ENCODE results near the gene CST4.

DNA sequence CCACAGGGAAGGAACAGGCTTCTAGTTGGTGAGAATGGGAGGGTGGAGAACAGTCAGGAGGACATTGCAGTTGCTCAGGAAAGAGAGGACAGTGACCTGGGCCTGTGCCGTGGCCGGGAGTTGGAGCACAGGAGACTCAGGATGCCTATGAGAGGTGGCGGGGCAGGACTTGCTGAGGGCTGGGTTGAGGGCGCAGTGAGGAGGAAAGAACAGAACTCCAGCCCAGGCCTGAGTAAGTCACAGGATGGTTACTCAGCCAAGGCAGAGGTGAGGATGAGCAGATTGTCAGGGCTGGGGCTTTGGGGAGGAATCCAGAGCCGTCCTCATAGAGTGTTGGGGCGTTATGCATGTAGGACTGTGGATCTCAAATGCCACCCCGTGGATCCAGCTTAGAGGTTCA is 21.2 kb downstream of the CST4 start:
- TF ChIP-seq POLR2AphosphoS5 (IDR thresholded peaks at IDR 0.05; ENCODE audit: borderline replicate concordance, low read depth, low read length) (no peak), EZH2 (IDR thresholded peaks at IDR 0.05) (no peak), FOXP2 (optimal IDR thresholded peaks at IDR 0.05; ENCODE audit: control extremely low read depth, extremely low read length, insufficient read depth) (no peak)

All from SK-N-MC (cell line).